ENCODE measurements around the gene ZNFX1. TPM values are rescaled to one million over a fixed set of nuclear protein-coding genes. Genes with fewer than 3 reads are reported as not detected.

Gene ZNFX1
- total RNA-seq = 10 to 100 TPM in 1 of 2 donors, 1 to 10 TPM in 1; 7.3 to 17.4 TPM

- Histone ChIP-seq H3K27me3 (no peaks in the 10 kb centered on the region), H3K9me3 (peaks cover 0 to 11% (median 0%) of the 10 kb centered on the region in 3 donors), H3K27ac (peak within 1 kb of the TSS; percentile 92 to 99 (median 96)), H3K4me1 (peaks cover 54% of the 10 kb centered on the region), H3K4me3 (peak within 1 kb of the TSS; percentile 65 to 68), H3K36me3 (replicated peaks in 1 of 2; ENCODE audit: insufficient read depth in 1 of 2, low read depth in 2 of 2) (peaks cover 25 to 32% of the 10 kb centered on the region in 2 donors)
- DNase-seq (peak; percentile 99 to 100 (median 99)), ATAC-seq (peak; percentile 96)
- intact Hi-C loops (cut with DNase I) = no loop called here
- TF ChIP-seq POLR2A (IDR thresholded peaks at IDR 0.05) (peak; percentile 96 to 100 (median 100)), CTCF (IDR thresholded peaks at IDR 0.05) (peak in 2 of 7 experiments; percentile 1 to 5)
- 0 to 1% methylated on average over 13 to 73 of the region's 80 CpGs for WGBS, 2 donors
Measured at GRCh38 chr20:49278036-49278817, at the start of gene ZNFX1. Gene ZNFX1, minus strand, starts transcription at chr20:49278057. Its CDS starts 2,218 bp downstream, at chr20:49275839.

GRCh38 chr20:49326026-49326425 is 48.2 kb upstream of the ZNFX1 start:
- DNase-seq (no peak), ATAC-seq (no peak)
- intact Hi-C loops (cut with DNase I) = no loop called here
- 33 to 44% methylated on average over 10 of the region's 10 CpGs for WGBS, 2 donors
- Histone ChIP-seq H3K27ac (no peak overlapping the region), H3K9me3 (no peaks in the 10 kb centered on the region), H3K36me3 (replicated peaks in 1 of 2; ENCODE audit: insufficient read depth in 1 of 2, low read depth in 2 of 2) (no peaks in the 10 kb centered on the region), H3K4me1 (no peaks in the 10 kb centered on the region), H3K27me3 (no peaks in the 10 kb centered on the region), H3K4me3 (no peak overlapping the region)
- no peak for TF ChIP-seq POLR2A (IDR thresholded peaks at IDR 0.05)
- TF ChIP-seq CTCF (IDR thresholded peaks at IDR 0.05) = no peak

- Histone ChIP-seq H3K27me3 (peaks cover 0 to 7% of the 10 kb centered on the region in 2 donors), H3K36me3 (replicated peaks in 1 of 2; ENCODE audit: insufficient read depth in 1 of 2, low read depth in 2 of 2) (no peaks in the 10 kb centered on the region), H3K27ac (no peak overlapping the region), H3K9me3 (no peaks in the 10 kb centered on the region), H3K4me1 (peaks cover 2% of the 10 kb centered on the region), H3K4me3 (no peak overlapping the region)
- intact Hi-C loops (cut with DNase I) = no loop called here
- no peak for TF ChIP-seq POLR2A (IDR thresholded peaks at IDR 0.05)
- TF ChIP-seq CTCF (IDR thresholded peaks at IDR 0.05) = no peak
- ATAC-seq (no peak), DNase-seq (no peak)
- WGBS, 2 donors = 79 to 82% methylated on average over 5 of the region's 5 CpGs
Measured at GRCh38 chr20:49324306-49324705, 46.4 kb upstream of the ZNFX1 start.

GRCh38 chr20:49323622-49324238 is 45.9 kb upstream of the ZNFX1 start:
- Histone ChIP-seq H3K4me1 (peaks cover 8% of the 10 kb centered on the region), H3K27ac (no peak overlapping the region), H3K27me3 (peaks cover under 1 to 12% of the 10 kb centered on the region in 2 donors), H3K36me3 (replicated peaks in 1 of 2; ENCODE audit: insufficient read depth in 1 of 2, low read depth in 2 of 2) (no peaks in the 10 kb centered on the region), H3K9me3 (no peaks in the 10 kb centered on the region), H3K4me3 (no peak overlapping the region)
- DNase-seq = peak in 1 of 4 donors; percentile 33
- WGBS, 2 donors = 52 to 59% methylated on average over 8 to 9 of the region's 9 CpGs
- no peak for ATAC-seq
- no peak for TF ChIP-seq POLR2A (IDR thresholded peaks at IDR 0.05)
- peak in 4 of 7 experiments; percentile 6 to 31 (median 14) for TF ChIP-seq CTCF (IDR thresholded peaks at IDR 0.05)
- intact Hi-C loops (cut with DNase I) = no loop called here

All from body of pancreas (tissue), 4 donors.